Measurements from ENCODE around the gene TGFBR3.

GRCh38 chr1:91866425-91866824, 19.5 kb downstream of the TGFBR3 start:
- no peak for TF ChIP-seq EP300 (IDR thresholded peaks at IDR 0.05; ENCODE audit: low read length)
- TF ChIP-seq EZH2 (IDR thresholded peaks at IDR 0.05; ENCODE audit: borderline replicate concordance, low read depth, low read length), result no peak
- no peak for TF ChIP-seq CREB1 (IDR thresholded peaks at IDR 0.05)
- no peak for TF ChIP-seq CREB1 (CRISPR knock-in tag; IDR thresholded peaks at IDR 0.05)
- TF ChIP-seq PREB (CRISPR knock-in tag; IDR thresholded peaks at IDR 0.05), result no peak
- TF ChIP-seq SRSF9 (IDR thresholded peaks at IDR 0.05; ENCODE audit: borderline replicate concordance, low read depth, low read length), result no peak
- no peak for TF ChIP-seq CTCF (IDR thresholded peaks at IDR 0.05 in 2 of 3, conservative IDR thresholded peaks at IDR 0.05 in 1 of 3; ENCODE audit: insufficient read depth in 2 of 3, low read depth in 1 of 3, low read length in 3 of 3)
- TF ChIP-seq SMAD1 (IDR thresholded peaks at IDR 0.05; ENCODE audit: low read depth, low read length, partially characterized antibody), result no peak
- no peak for TF ChIP-seq ZBTB43 (CRISPR knock-in tag; IDR thresholded peaks at IDR 0.05)
